Endodermal cell (in vitro differentiated cells): ENCODE results near the gene IFI27. TPM values are rescaled to one million over a fixed set of nuclear protein-coding genes. Genes with fewer than 3 reads are reported as not detected.

Experiments used
- DNase-seq: peaks from one replicate; pipeline ENCODE4 v3.0.0-alpha.2; 2017
- H3K27ac ChIP-seq: 2 replicates; pipeline ENCODE4 v1.5.1; 2013; ENCODE audit warnings: mild to moderate bottlenecking, low read depth, low read length, moderate library complexity
- H3K27me3 ChIP-seq: 2 replicates; pipeline ENCODE4 v1.6.1; 2013; ENCODE audit warnings: mild to moderate bottlenecking, low read length, moderate library complexity; ENCODE audit not compliant: insufficient read depth, control insufficient read depth, poor library complexity, severe bottlenecking
- H3K36me3 ChIP-seq: 2 replicates; pipeline ENCODE4 v1.7.0; 2013; ENCODE audit warnings: mild to moderate bottlenecking, low read length, moderate library complexity; ENCODE audit not compliant: control insufficient read depth, insufficient read depth
- H3K4me1 ChIP-seq: one replicate; pipeline ENCODE4 v1.7.0; 2013; ENCODE audit warnings: low read length; ENCODE audit not compliant: control insufficient read depth, insufficient read depth
- H3K4me3 ChIP-seq: 2 replicates; pipeline ENCODE4 v1.5.1; 2013; ENCODE audit warnings: mild to moderate bottlenecking, low read length, moderate library complexity
- H3K9ac ChIP-seq: 2 replicates; pipeline ENCODE4 v1.6.1; 2013; ENCODE audit warnings: mild to moderate bottlenecking, low read length, moderate library complexity; ENCODE audit not compliant: poor library complexity, severe bottlenecking; ENCODE audit errors: extremely low read depth
- H3K9me3 ChIP-seq: 2 replicates; pipeline ENCODE4 v1.6.1; 2013; ENCODE audit warnings: mild to moderate bottlenecking, low read length, moderate library complexity; ENCODE audit not compliant: control insufficient read depth
- H3K27ac Mint-ChIP-seq: 2 replicates; pipeline ENCODE4 v1.8.0; 2020; ENCODE audit warnings: mixed read lengths
- H3K27me3 Mint-ChIP-seq: 2 replicates; pipeline ENCODE4 v1.8.0; 2021; ENCODE audit warnings: mild to moderate bottlenecking, mixed read lengths; ENCODE audit not compliant: insufficient read depth
- H3K36me3 Mint-ChIP-seq: 2 replicates; pipeline ENCODE4 v1.8.0; 2020; ENCODE audit warnings: low read depth, mixed read lengths
- H3K4me1 Mint-ChIP-seq: 2 replicates; pipeline ENCODE4 v1.8.0; 2020; ENCODE audit warnings: mixed read lengths
- H3K4me3 Mint-ChIP-seq: 2 replicates; pipeline ENCODE4 v1.8.0; 2020; ENCODE audit warnings: mild to moderate bottlenecking, moderate library complexity, mixed read lengths
- H3K9me3 Mint-ChIP-seq: 2 replicates; pipeline ENCODE4 v1.8.0; 2020; ENCODE audit warnings: mild to moderate bottlenecking, mixed read lengths
- WGBS, 2 experiments: methylation state at CpG; one replicate each; pipeline versions ENCODE4 v1.1.5 to v1.1.7; 2013; ENCODE audit warnings: missing lambda C conversion rate in 2 of 2, mixed read lengths in 1 of 2; ENCODE audit not compliant: insufficient coverage in 1 of 2, insufficient read length in 1 of 2; 5-methylcytosine and 5-hydroxymethylcytosine counted together
- total RNA-seq, 2 donors: library from RNA; stranded (reverse); fragmentation: NEBNext Ultra II Directional in 1 of 2; extraction: Animal tissue kit (Norgen Biotek cat#: 25700) in 1 of 2; gene quantifications; 2 replicates in 1 of 2; 3 replicates in 1 of 2; pipeline ENCODE4 v1.2.1, GENCODE V29; 2021
- TF ChIP-seq, protein P1 (sequence below): fragments of 200-600 bp; sonication (generic); conservative IDR thresholded peaks from 2 replicates; pipeline ENCODE4 v1.5.0; 2021; ENCODE audit warnings: antibody characterized with exemption, mild to moderate bottlenecking

The IFI27 gene
- total RNA-seq, 2 donors from 2014 or later = 1.9 to 9.0 TPM

DNA sequence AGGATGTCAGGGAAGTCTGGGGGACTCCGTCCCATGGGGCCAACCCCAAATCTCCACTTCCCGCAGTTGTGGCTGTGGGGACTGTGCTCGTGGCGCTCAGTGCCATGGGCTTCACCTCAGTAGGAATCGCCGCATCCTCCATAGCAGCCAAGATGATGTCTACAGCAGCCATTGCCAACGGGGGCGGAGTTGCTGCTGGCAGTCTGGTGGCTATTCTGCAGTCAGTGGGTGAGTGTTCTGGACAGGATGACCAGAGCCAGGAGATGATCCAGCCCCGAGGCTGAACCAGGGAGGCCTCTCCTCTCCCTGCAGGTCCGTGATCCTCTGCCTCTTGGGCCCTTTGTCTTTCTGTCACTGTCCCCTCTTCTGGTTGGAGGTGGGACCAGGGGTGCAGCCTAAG, 8.8 kb upstream of the IFI27 start:
- Histone ChIP-seq H3K27ac (no peak overlapping the region), H3K9me3 (no peaks in the 10 kb centered on the region), H3K36me3 (no peaks in the 10 kb centered on the region), H3K4me1 (no peaks in the 10 kb centered on the region), H3K9ac (no peak overlapping the region), H3K4me3 (no peak overlapping the region), H3K27me3 (no peaks in the 10 kb centered on the region)
- H3K36me3 Mint-ChIP-seq = peaks cover 17% of the 10 kb centered on the region
- no peak overlapping the region for H3K4me3 Mint-ChIP-seq
- WGBS, 2 experiments = 86 to 95% methylated on average over 4 to 10 of the region's 10 CpGs
- H3K27ac Mint-ChIP-seq = no peak overlapping the region
- H3K4me1 Mint-ChIP-seq = peaks cover 4% of the 10 kb centered on the region
- H3K9me3 Mint-ChIP-seq = no peaks in the 10 kb centered on the region
- DNase-seq = no peak
- TF ChIP-seq, protein P1, sequence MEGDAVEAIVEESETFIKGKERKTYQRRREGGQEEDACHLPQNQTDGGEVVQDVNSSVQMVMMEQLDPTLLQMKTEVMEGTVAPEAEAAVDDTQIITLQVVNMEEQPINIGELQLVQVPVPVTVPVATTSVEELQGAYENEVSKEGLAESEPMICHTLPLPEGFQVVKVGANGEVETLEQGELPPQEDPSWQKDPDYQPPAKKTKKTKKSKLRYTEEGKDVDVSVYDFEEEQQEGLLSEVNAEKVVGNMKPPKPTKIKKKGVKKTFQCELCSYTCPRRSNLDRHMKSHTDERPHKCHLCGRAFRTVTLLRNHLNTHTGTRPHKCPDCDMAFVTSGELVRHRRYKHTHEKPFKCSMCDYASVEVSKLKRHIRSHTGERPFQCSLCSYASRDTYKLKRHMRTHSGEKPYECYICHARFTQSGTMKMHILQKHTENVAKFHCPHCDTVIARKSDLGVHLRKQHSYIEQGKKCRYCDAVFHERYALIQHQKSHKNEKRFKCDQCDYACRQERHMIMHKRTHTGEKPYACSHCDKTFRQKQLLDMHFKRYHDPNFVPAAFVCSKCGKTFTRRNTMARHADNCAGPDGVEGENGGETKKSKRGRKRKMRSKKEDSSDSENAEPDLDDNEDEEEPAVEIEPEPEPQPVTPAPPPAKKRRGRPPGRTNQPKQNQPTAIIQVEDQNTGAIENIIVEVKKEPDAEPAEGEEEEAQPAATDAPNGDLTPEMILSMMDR = no peak
- no peaks in the 10 kb centered on the region for H3K27me3 Mint-ChIP-seq

- H3K36me3 ChIP-seq = no peaks in the 10 kb centered on the region
- H3K27ac ChIP-seq = no peak overlapping the region
- no peak overlapping the region for H3K9ac ChIP-seq
- peak; percentile 32 for DNase-seq
- Mint-ChIP-seq H3K27me3 (no peaks in the 10 kb centered on the region), H3K27ac (no peak overlapping the region), H3K36me3 (peaks cover 11% of the 10 kb centered on the region), H3K4me3 (no peak overlapping the region), H3K4me1 (peaks cover 4% of the 10 kb centered on the region), H3K9me3 (no peaks in the 10 kb centered on the region)
- H3K27me3 ChIP-seq = no peaks in the 10 kb centered on the region
- H3K4me1 ChIP-seq = no peaks in the 10 kb centered on the region
- WGBS, 2 experiments = 94 to 95% methylated on average over 7 to 8 of the region's 8 CpGs
- H3K4me3 ChIP-seq = no peak overlapping the region
- TF ChIP-seq, protein P1 = no peak
- H3K9me3 ChIP-seq = no peaks in the 10 kb centered on the region
Observed at GRCh38 chr14:94102768-94103482, 7.6 kb upstream of the IFI27 start.

- H3K27me3 Mint-ChIP-seq = no peaks in the 10 kb centered on the region
- Histone ChIP-seq H3K27ac (no peak overlapping the region), H3K4me1 (no peaks in the 10 kb centered on the region), H3K9ac (no peak overlapping the region), H3K36me3 (no peaks in the 10 kb centered on the region), H3K4me3 (no peak overlapping the region), H3K9me3 (no peaks in the 10 kb centered on the region), H3K27me3 (no peaks in the 10 kb centered on the region)
- H3K36me3 Mint-ChIP-seq = peaks cover 9% of the 10 kb centered on the region
- no peak overlapping the region for H3K4me3 Mint-ChIP-seq
- no peak overlapping the region for H3K27ac Mint-ChIP-seq
- no peaks in the 10 kb centered on the region for H3K9me3 Mint-ChIP-seq
- peaks cover 4% of the 10 kb centered on the region for H3K4me1 Mint-ChIP-seq
- no peak for DNase-seq
- WGBS, 2 experiments = 89 to 90% methylated on average over 3 to 7 of the region's 7 CpGs
- TF ChIP-seq, protein P1 = no peak
Observed at GRCh38 chr14:94103554-94104150, 6.9 kb upstream of the IFI27 start.
